DMS53 (cell line): Measurements from ENCODE around the gene VARS1.
"Not testable (repeated sequence)": the region's sequence is repeated elsewhere in the genome, so short reads cannot be mapped to it uniquely, and the experiment has no call there.

Source experiments
- DNase-seq: peaks from one replicate; lab custom pipeline; 2025; lab: John Stamatoyannopoulos, UW

The VARS1 gene

DNA sequence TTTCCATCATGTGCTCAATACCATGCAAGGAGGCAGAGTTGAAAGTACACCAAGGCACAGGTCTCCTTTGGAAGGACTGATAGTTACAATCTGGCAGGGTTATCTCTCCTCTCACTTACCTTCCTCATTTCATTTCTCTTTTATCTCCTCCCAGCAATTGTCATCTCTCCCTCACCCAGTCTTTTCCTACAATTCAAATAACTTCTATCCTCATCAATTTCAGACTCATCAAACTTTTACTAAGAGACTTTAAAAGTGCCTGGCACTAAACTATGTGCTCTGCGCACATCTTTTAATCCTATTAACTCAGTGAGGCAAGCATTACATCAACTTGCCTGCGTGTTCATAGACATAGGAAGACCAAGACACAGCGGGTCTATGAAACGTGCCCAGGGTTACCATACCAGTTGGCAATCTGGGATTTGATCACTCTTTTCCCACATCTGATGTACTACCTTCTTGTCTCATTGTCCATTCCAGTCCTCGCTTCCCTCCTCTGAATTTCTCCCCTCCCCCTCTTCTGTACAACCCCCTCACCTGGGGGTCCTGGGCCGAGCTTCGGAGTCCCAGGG, 1.2 kb downstream of the VARS1 start:
- peak; percentile 56 for DNase-seq

DNA sequence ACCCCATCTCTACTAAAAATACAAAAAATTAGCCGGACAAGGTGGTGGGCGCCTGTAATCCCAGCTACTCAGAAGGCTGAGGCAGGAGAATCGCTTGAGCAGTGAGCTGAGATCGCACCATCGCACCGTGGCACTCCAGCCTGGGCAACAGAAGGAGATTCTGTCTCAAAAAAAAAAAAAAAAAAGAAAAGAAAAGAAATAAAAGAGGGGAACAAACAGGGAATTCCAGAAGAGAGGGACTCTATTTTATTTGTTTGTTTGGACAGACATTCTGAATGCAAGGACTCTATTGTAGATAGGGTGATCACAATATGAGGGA, 1.7 kb downstream of the VARS1 start:
- not testable (repeated sequence) for DNase-seq

DNA sequence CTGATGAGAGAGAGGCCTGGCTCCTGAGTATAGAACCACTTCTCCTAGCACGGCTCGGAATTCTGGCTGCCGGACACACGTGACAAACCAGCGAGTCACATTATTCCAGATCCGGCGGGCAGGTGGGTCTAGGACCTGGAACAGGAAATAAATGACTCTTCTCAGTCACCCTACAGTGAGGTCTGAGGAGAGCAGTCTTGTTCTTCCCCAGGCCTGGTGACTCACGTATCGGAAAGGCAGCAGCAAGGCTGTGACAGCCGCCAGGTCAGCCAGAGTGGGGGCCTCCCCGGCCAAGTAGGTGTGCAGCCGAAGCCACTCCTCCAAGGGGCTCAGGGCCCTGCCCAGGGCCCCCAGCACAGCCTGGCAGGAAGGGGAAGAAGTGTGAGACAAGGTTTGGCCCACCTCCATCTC, 2.8 kb downstream of the VARS1 start:
- DNase-seq: no peak

DNA sequence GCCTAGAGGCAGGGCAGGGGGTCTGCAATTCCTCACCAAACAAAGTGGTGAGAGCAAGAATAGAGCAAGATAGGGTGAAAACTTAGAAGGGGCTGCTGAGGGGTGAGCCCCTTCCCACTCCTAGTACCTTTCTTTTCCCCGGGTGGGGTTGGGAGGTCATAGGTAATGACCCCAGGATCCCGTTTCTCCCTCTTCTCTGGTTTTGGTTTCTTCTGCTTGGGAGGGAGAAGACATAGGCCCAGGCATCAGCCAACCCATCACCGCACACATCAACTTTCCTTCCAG, 3.5 kb downstream of the VARS1 start:
- no peak for DNase-seq

DNA sequence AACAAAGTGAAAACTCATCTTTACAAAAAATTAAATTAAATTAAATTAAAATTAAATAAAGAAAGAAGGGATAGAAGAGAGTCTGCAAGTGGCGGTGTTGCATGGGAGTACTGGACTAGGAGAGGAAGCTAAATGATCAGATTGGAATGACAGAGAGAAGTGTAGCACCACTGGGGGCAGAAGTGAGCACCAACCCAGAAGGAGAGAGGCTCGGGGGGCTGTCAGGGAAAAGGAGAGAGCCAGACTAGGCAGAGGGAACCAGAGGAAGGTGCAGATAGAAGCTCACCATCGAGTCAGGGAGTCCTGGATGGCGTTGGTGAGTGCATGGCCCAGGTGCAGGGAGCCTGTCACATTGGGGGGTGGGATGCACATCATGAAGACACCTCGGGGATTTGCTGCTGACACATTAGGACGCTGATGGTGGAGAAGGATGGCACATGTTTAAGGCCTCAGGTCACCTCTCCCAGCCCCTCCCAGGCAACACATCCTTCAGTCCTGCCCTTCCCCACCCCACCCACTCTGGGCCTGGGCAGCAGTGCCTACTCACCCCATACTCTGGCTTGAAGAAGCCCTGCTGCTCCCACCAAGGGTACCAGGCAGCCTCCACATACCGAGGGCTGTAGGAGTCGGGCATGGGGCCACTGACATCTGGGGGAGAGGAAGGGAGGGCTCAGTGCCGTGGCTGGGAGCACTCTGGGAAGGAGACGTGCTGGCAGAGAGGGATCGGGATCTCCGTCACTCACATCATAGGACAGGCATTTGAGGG, 4.0 kb downstream of the VARS1 start:
- peak; percentile 65 for DNase-seq

DNA sequence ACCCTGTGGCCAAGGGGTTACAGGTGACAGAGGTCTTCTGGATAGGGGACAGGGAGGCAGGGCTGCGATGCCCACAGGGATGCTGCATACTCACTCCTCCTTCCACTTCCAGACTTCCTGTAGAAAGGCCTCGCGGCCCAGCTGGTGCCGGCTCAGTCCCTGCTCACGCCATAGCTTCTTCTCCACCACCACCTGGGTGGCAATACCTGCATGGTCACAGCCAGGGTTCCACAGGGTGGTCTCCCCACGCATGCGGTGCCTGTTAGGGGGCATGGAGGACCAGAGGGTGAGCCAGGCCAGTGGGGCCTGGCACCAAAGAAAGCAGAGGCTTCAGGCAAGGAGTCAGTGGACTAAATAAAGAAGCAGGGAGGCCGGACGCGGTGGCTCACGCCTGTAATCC, 10.1 kb downstream of the VARS1 start:
- no peak for DNase-seq

DNA sequence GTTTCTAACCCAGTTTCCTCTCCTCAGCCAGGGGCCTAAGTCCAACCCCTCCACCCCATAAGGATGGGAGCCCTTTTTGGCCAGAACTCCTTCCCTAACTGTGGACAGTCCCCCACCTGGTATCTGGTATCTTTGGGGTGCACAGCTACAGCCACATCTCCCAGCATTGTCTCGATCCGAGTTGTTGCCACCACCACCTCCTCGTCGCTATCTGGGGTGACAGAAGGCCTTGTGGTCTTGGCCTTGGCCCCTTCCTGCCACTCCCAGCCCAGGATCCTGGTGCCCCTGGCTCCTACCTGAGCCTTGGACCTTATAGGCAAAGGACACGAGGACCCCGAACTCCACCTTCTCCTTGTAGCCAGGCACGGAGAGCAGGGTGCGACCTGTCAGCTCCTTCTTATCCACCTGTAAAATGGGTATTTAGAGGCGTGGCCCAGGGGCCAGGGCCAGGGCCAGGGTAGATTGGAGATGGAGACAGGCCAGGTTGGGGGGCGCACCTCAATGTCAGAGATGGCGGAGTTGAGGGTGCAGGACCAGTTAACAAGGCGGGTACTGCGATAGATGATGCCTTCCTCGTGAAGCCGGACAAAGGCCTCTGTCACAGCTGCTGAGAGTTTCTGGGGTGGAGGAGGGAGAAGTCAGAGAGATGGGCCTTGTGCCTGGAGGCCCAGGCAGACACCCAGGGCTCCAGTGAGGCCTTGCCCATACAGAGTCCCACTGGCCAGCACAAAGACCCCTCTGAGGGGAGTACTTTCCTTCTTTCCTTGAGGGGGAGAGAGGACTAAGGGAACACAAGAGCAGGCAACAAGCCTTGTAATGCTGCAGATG, 11.2 kb downstream of the VARS1 start:
- no peak for DNase-seq

DNA sequence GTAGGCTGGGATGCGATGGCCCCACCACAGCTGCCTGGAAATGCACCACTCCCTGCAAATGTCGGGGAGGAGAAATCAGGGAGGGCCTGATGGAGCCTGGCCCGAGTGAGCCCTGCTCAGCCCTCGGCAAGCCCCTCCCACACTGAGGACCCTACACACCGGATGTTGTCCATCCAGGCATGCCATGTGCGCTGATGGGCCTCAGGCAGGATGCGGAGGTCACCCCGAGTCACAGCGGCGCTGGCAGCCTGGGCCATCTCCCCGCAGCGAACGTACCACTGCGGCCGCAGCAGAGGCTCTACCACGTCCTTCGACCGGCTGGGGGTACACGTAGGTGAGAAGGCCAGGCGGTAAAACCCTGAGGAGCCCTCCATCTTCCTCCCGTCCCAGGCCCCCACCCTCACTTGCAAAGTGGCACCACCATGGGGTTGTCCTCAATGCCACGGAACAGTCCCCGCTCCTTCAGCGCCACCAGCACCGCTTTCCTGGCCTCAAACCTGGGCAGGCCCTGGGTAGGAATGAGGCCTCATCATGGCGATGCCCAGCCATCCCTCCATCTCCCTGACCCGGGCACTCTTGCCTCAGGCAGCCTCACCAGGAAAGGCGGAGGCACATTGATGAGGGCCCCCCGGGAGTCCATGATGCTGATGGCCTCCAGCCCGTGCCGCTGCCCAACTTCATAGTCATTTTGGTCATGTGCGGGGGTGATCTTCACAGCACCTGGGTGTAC, 13.3 kb downstream of the VARS1 start:
- DNase-seq: no peak

DNA sequence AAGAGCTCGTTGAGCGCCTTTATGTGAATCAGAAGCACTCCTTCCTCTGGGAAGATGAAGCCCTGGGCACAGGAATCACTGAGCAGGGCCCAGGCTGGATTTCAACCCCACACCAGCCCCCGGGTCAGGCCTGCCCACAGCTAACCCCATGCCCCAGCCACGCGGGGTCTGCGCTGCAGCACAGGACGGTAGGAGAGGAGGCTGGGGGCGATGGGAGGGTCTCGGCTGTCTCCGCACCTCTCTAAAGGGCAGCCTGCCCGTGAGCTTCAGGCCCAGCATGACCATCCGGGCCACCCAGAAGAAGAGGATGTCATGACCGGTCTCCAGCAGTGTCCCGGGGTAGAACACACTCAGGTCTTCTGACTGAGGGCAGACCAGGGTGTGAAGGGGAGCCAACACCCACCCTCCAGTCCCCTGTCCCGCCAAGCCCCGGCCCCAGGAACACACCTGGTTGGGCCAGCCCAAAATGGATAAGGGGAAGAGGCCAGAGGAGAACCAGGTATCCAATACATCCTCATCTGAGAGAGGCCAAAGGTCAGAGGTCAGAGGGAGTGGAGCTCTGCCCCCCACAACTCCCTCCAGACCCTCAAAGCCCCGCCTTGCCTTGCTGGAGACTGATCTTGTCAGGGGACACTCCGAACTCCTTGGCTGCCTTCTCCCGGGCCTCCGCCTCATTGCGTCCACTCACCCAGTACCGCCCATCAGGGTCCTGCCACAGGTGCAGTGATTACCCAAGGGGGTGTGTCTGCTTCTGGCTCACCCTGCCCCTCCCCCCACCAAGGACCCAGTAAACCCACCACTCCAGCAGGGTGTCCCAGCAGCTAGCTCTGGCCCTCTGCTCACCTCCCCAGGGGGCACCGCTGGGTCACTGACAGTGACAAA, 14.1 kb downstream of the VARS1 start:
- DNase-seq: no peak

DNA sequence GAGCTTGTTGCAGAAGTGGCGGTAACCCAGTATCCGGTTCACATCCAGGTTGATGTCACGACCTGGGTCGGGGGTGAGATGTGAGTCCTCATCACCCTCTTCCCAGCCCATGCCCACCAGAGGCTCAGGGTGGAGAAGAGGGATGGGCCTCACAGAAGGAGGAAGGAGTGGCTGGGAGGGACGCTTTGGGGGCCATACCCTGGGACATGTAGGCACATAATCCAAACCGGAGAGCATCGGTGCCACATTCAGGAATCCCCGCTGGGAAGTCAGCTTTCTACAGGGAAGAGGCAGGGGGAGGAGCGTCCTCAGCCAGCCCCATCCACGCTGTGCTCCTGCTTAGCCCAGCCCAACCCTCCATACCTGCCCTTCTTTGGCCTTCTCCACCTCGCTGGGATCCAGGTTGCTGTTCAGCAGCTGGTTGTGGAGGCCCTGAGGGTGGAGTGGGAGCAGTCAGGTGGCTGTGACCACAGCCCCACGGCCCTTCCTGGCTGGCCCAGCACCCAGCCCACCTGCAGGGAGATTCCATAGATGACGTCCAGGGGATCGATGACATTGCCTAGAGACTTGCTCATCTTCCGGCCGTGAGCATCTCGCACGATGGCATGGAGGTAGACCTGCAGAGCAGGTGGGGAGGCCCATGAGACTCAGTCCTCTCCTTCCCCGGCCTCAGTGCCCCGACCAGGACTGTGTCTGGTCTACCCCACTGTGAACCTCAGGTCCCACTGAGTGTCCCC, 14.9 kb downstream of the VARS1 start:
- DNase-seq: no peak

DNA sequence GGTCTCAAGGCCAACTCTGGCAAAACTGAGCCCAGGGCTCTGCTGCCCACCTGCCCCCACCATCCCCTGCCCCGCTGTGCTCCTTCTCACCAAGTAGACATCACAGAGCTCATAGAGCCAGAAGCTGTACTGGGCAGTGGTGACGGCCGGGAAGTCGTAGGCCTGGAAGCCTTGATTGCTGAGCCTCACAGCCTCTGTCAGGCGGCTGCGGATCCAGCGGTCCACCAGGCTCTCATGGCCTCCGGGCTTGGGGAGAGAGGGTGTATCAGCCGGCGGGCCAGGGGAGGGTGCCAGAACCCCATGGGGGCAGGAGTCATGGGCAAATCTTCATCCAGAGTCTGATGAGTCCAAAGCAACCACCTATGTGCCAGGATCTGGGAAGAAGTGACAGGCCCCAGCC, 15.6 kb downstream of the VARS1 start:
- DNase-seq: no peak

DNA sequence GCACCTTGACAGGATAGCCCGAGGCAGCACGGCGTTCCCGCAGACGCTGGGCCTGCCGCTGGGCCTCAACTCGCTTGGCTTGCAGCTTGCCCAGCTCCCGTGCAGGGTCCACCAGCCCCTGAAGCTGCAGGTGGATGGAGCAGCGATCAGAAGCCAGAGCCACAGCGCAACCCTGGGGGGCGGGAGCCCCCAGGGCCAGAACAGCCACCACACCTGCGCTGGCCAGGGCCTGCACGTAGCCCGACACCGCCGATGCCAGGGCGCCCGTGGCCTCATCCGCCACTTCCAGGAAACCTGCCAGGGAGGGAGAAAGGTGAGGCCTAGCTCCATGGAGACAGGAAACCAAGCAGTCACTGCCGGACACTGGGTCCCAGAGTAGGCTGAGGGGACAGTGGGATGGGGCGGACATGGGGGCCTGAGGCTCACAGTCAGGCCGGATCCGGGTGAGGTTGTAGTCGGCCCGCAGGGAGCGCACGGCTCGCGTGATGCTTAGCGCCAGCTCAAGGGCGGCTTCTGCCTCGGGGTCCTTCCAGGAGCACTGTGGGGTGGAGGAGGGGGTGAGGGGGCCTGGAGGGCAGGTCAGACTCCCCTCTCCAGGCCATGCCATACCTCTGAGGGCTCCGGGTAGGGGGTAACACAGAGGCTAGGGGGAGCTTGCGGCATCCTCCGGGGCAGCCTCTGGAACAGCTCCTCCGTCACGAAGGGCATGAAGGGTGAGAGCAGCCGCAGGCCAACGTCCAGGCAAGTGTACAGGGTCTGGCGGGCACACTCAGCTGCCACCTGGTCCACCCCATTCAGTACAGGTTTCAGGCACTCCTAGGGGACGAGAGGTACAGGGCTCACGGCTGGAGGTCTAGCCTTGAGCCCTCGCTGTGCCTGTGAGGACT, 16.3 kb downstream of the VARS1 start:
- no peak for DNase-seq

DNA sequence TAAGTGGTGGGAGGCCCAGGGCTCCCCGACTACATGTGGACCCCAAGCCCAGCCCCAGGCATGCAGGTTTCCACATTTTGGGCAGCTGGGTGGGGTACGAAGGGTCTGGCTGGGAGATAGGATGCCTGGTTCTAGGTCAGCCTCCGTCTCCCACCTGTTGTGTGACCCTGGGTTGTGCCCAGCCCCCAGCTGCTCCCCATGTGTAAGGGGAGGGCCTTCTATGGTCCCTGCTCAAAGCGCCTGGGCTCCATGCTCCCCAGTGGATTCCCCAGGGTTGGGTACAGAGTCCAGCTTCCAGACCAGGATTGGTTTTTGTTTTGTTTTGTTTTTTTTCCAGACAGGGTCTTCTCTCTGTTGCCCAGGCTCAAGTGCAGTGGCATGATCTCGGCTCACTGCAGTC, 17.4 kb downstream of the VARS1 start:
- no peak for DNase-seq

DNA sequence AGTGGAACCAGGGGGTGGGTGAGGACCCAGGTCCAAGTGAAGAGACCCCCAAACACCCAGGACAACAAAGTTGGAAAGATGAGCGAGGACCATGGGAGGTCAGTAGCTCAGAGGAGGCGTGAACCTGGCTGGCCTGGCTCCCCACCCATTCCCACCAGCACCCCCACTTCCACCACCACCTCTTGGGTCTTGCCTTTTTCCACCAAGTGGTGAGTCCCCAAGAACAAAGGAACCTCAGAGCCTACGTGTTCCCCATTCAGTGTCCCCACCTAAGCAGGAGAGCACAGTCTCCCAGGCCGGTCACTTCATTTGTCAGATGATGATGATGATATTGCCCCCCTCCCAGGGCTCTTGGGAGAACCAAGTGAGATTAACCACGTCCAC, 17.9 kb downstream of the VARS1 start:
- no peak for DNase-seq

DNA sequence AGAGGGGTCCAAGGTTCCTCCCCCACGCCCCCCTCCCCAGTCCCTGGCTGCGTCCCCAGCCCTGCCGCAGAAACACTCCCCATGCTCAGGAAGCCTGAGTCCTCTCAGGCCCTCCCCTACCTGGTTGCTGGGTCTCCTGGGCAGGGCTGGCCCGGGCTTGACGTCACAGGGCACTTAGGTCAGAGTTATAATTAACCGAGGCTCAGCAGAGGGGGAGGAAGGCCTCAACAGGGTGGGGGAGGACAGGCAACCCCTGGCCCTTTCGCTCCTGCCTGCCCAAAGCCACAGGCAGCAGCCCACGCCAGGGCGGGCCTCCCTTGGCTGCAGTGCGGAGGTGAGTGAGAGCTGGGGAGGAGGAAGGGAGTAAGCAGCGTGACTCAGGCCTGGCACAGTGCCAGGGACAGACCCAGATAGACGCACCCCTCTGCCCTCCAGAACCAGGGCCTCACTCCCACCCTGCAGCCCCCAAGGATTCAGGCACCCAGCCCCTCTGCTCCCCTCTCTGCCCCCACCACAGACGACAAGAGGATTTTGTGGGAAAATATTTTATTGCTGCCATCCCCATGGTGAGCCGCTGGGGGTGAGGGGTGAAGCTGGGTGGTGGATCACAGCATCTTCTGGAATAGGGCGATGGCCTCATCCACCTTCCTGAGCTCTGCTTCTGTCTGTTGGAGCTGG, 18.4 kb downstream of the VARS1 start, which contains the start of gene VWA7:
VWA7 (minus strand) TSS at position 340 of the 678 bp plus-strand sequence. CDS start 549 bp downstream, outside the sequence.
- peak; percentile 98 for DNase-seq

DNA sequence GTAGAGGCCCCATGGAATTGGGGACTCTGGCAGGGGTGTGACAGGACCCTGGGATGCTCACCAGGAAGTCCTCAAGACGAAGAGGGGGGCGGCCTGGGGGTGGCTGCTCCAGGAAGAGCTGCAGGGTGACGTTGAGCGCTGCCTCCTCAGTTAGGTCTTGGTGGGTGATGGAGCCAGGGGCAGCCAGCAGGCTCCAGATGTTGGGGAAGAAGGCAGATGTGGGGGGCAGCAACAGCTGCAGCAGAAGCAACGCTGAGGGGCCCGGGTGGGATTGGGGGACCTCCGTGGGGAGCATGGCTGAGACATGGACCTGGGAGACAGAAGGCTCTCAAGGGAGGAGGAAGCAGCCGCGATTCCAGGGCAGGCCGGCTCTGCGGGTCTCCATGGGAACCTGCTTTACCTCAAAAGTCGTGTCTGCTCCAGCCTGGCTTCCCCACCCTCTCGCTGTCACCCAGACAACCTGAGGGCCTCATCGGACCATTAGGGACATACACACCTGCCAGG, 19.0 kb downstream of the VARS1 start:
- DNase-seq: peak; percentile 92

DNA sequence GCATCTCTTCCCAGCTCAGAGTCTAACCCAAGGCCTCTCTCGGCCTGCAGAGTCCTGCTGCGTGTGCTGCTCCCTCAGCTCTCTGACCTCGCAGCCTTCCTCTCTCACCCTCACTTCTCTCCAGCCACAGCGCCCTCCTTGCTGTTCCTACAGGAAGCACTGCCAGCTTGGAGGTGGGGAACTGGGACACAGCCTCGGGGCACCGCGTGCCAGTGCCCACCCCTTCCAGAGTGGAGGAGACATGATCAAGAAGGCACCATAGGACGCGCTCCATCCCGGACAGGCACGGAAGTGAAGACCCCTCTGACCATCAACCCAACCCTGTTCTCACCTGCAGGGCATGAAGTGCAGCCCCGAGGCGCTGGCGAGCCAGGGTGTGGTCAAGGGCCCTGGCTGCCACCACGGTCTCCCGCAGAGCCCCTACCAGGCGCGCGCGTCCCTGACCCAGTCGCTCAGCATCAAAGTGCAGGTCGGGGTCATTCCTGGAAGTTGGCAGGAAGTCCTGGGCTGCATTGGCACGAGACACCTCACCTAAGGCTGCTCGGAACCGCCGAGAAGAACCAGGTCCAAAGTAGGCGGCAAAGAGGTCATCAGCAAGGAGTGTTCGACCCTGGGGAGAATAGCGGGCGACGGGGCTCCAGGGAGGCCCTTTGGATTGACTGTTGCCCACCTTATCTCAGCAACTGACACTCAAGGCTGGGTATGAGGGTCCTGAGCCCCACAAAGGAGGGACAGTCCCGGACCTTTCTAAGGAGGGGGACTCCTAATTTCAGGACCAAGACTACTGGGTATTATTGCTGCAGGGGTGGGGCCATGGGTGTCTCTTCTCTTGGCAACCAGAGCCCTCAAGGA, 19.7 kb downstream of the VARS1 start:
- DNase-seq: no peak

DNA sequence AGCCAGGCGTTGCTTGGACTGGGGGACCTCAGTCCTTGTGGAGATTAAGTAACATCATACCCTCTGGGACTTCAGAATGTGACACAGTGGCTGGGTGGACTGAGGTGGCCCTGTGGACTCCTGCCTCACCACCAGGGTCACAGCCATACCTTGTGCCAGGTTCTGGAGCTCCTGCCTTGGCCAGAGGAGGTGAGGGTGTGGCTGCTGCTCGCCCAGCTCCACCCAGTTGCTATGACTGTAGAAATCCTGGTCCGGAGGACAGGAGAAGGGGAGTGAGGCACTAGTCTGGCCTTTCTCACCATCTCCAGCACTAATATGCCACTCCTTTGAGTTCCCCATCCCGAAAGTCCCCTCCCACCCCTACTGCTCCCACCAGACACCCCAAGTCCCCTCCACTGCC, 20.4 kb downstream of the VARS1 start:
- peak; percentile 45 for DNase-seq
